BE2C (cell line): ENCODE results near the gene SUPV3L1. TPM values are rescaled to one million over a fixed set of nuclear protein-coding genes. Genes with fewer than 3 reads are reported as not detected.
"Not testable (repeated sequence)": the region's sequence is repeated elsewhere in the genome, so short reads cannot be mapped to it uniquely, and the experiment has no call there.

Experiments used
- DNase-seq: peaks from one replicate; pipeline ENCODE4 v3.0.0-alpha.2; 2020
- H3K27me3 ChIP-seq: fragments of 250-450 bp; sonication (Bioruptor Pico); 2 replicates; pipeline ENCODE4 v1.5.1; 2020; ENCODE audit warnings: mild to moderate bottlenecking
- H3K36me3 ChIP-seq: fragments of 250-450 bp; sonication (Bioruptor Pico); 2 replicates; pipeline ENCODE4 v1.5.1; 2020; ENCODE audit warnings: mild to moderate bottlenecking
- H3K4me1 ChIP-seq: fragments of 250-450 bp; sonication (Bioruptor Pico); 2 replicates; pipeline ENCODE4 v1.5.1; 2020
- H3K4me3 ChIP-seq: 2 replicates; pipeline ENCODE4 v1.5.1; 2011; ENCODE audit warnings: low read depth, low read length
- H3K9me3 ChIP-seq: fragments of 250-450 bp; sonication (Bioruptor Pico); 2 replicates; pipeline ENCODE4 v1.5.1; 2020
- polyA plus RNA-seq: library from polyadenylated mRNA; unstranded; fragments of >200 nt; gene quantifications from one replicate; pipeline ENCODE4 v1.2.1, GENCODE V29; 2012; ENCODE audit warnings: low read depth, missing spikeins; ENCODE audit not compliant: insufficient read length, insufficient read depth
- TF ChIP-seq, protein P1 (sequence below): IDR thresholded peaks from 2 replicates; pipeline ENCODE4 v1.5.1; 2012; ENCODE audit warnings: mild to moderate bottlenecking, low read depth, low read length

Gene SUPV3L1
- 42.0 TPM for polyA plus RNA-seq

- peak within 1 kb of the TSS; percentile 100 for H3K4me3 ChIP-seq
- H3K27me3 ChIP-seq = no peaks in the 10 kb centered on the region
- peaks cover 3% of the 10 kb centered on the region; the same call in 1 of the 2 replicates for H3K4me1 ChIP-seq
- DNase-seq = peak; percentile 95
- peaks cover 14% of the 10 kb centered on the region for H3K36me3 ChIP-seq
- TF ChIP-seq, protein P1, sequence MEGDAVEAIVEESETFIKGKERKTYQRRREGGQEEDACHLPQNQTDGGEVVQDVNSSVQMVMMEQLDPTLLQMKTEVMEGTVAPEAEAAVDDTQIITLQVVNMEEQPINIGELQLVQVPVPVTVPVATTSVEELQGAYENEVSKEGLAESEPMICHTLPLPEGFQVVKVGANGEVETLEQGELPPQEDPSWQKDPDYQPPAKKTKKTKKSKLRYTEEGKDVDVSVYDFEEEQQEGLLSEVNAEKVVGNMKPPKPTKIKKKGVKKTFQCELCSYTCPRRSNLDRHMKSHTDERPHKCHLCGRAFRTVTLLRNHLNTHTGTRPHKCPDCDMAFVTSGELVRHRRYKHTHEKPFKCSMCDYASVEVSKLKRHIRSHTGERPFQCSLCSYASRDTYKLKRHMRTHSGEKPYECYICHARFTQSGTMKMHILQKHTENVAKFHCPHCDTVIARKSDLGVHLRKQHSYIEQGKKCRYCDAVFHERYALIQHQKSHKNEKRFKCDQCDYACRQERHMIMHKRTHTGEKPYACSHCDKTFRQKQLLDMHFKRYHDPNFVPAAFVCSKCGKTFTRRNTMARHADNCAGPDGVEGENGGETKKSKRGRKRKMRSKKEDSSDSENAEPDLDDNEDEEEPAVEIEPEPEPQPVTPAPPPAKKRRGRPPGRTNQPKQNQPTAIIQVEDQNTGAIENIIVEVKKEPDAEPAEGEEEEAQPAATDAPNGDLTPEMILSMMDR = no peak
- no peaks in the 10 kb centered on the region for H3K9me3 ChIP-seq
Observed at GRCh38 chr10:69179743-69180524, at the start of gene SUPV3L1. Gene SUPV3L1, plus strand, starts transcription at chr10:69180234. Its CDS starts 58 bp downstream, at chr10:69180292.

GRCh38 chr10:69130251-69130650, 49.8 kb upstream of the SUPV3L1 start:
- no peak for DNase-seq

DNA sequence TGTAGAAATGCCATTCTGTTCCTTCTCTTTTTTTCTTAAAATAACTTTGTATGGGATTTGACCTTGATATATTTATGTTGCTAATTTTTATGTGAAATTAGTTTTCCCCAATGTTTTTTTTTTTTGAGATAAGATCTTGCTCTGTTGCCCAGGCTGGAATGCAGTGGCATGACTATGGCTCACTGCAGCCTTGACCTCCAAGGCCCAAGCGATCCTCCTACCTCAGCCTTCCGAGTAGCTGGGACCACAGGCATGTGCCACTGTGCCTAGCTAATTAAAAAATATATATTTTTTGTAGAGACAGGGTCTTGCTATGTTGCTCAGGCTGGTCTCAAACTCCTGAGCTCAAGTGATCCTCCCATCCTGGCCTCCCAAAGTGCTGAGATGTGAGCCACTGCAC, 40.1 kb upstream of the SUPV3L1 start:
- TF ChIP-seq, protein P1 = no peak
- H3K4me3 ChIP-seq = no peak overlapping the region
- DNase-seq = no peak
- no peaks in the 10 kb centered on the region for H3K27me3 ChIP-seq
- H3K4me1 ChIP-seq = no peaks in the 10 kb centered on the region
- no peaks in the 10 kb centered on the region; the same call in none of the 2 replicates for H3K36me3 ChIP-seq
- H3K9me3 ChIP-seq = no peaks in the 10 kb centered on the region

More at GRCh38 chr10:69130251-69130650, 49.8 kb upstream of the SUPV3L1 start:
- TF ChIP-seq, protein P1 = no peak
- H3K9me3 ChIP-seq = no peaks in the 10 kb centered on the region
- no peaks in the 10 kb centered on the region for H3K4me1 ChIP-seq
- peaks cover 6% of the 10 kb centered on the region for H3K36me3 ChIP-seq
- H3K27me3 ChIP-seq = no peaks in the 10 kb centered on the region
- H3K4me3 ChIP-seq = no peak overlapping the region

- Histone ChIP-seq H3K4me1 (no peaks in the 10 kb centered on the region), H3K4me3 (no peak overlapping the region), H3K9me3 (no peaks in the 10 kb centered on the region), H3K27me3 (no peaks in the 10 kb centered on the region), H3K36me3 (no peaks in the 10 kb centered on the region; the same call in none of the 2 replicates)
- no peak for DNase-seq
- TF ChIP-seq, protein P1 = no peak
Observed at GRCh38 chr10:69141304-69141703, 38.7 kb upstream of the SUPV3L1 start.

DNA sequence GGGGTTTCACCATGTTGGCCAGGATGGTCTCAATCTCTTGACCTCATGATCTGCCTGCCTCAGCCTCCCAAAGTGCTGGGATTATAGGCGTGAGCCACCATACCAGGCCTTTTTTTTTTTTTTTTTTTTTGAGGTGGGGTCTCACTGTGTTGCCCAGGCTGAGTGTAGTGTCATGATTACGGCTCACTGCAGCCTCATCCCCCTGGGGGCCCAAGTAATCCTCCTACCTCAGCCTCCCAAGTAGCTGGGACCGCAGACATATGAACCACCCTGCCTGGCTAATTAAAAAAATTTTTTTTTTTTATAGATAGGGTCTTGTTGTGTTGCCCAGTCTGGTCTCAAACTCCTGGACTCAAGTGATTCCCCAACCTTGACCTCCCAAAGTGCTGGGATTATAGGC, 38.0 kb upstream of the SUPV3L1 start:
- not testable (repeated sequence) for H3K4me1 ChIP-seq, H3K4me3 ChIP-seq, DNase-seq, H3K9me3 ChIP-seq, H3K27me3 ChIP-seq, H3K36me3 ChIP-seq

DNA sequence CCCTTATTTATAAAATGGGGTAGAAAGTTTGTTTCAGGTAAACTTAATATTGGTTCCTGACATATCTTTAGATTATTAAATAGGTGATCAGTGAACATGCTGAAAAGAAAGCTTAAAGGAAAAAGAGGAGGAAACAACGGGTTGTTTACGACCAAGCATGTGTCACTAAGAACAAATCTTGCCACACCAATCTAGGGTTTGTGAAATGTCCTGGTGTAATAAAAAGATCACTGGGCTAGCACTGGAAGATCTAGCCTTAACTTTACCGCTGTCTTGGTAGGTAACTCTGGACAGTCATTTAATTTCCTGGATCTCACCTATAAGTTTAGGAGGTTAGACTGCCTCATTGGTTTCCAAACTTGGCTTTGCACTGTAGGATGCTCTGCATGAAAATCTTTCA, 37.1 kb upstream of the SUPV3L1 start:
- H3K9me3 ChIP-seq = no peaks in the 10 kb centered on the region
- no peaks in the 10 kb centered on the region for H3K27me3 ChIP-seq
- TF ChIP-seq, protein P1 = no peak
- no peaks in the 10 kb centered on the region for H3K4me1 ChIP-seq
- H3K4me3 ChIP-seq = no peak overlapping the region
- H3K36me3 ChIP-seq = no peaks in the 10 kb centered on the region; the same call in 1 of the 2 replicates
- no peak for DNase-seq
